NCI-H1436 (cell line): ENCODE results near the gene PPP2R5E.

Source experiments
- DNase-seq: peaks from one replicate; lab custom pipeline; 2025; lab: John Stamatoyannopoulos, UW

The PPP2R5E gene

DNA sequence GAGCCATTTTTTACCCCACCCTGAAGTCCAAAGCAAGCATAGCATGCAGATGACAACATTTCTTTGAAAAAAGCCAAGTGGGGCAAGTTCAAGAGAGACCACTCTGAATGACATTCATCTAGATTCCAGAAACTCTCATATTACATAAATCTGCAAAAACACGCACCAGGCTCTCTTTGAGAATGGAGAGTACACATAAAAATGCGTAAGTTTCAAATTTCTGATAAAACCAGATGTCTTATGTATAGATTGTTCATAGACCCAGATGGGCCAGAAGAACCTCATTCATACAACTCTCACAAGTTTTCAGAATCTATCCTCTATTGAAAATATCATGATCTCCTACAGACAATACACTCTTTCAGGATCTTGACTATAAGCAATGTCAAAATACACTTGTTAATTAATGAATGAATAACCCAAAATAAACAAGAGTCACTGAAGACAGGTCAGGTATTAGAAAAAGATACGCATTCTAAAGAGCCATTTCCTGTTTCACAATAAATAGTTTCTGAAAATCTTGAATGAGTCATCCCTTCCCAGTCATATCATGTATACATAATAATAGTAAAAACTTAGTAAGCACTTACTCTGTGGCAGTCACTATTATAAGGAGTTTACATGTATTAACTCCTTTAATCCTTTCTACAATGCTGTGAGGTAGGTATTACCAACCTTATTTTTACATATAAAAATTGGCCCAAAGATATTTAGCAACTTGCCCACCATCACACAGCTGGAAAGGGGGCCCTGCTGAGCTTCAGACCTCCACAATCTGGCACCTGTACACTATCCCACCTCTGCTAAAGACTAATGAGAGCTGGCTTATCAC lies 72.0 kb downstream of the PPP2R5E start:
- DNase-seq, result no peak

DNA sequence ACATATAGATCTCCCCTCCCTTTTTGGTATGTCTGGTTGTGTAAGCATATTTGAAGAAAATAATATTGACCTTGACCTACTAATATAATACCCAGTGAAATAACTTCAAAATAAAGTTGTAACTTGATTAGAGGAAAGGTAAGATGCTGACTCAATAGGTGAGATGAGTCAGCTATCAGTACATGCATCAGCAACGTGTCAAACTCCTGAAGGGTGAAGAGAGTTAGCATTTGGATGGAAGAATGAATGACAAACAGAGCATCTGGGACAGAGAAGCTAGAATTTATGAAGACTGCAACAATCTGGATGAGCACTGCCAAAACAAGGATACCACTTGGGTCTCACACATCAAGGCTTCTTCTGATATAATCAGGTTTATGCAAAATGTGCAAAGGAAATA lies 74.9 kb downstream of the PPP2R5E start:
- DNase-seq, result no peak

DNA sequence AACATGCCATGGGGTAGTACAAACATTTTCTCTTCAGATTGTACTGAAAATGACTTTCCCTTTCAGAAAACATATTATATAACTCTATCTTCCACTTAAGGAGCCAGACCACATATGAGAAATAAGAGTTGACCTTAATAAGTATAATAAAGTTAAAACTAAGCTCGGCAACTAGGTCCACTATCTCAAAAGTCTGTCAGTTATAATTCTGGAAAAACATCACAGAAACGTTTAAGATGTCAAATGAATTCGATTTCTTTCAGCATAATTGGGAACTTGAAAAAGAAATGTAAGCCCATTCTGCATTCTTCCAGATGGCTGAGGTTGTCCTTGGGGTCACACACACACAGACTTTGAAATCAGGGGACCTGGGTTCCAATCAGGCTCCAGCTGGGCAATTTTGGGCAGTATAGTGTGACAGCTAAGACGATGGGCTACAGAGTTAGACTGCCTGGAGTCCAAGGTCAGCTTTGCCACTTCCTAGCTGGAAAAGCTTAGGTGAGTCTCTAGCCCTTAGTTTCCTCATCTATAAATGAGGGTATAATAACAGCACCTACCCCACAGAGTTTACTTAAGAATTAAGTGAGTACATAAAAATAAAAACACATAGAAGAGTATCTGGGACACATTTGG lies 75.6 kb downstream of the PPP2R5E start:
- DNase-seq, result no peak

DNA sequence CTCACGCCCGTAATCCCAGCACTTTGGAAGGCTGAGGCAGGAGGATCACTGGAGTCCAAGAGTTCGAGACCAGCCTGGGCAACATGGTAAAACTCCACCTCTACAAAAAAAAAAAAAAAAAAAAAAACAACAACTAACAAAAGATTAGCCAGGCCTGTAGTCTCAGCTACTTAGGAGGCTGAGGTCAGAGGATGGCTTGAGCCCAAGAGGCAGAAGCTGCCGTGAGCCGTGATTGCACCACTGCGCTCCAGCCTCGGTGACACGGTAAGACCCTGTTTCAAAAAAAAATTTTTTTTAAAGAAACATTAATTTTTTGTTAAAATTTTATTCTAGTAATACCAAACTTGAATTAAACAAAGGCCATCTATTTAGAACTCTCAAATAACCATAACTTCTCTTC lies 77.8 kb downstream of the PPP2R5E start:
- DNase-seq, result no peak

DNA sequence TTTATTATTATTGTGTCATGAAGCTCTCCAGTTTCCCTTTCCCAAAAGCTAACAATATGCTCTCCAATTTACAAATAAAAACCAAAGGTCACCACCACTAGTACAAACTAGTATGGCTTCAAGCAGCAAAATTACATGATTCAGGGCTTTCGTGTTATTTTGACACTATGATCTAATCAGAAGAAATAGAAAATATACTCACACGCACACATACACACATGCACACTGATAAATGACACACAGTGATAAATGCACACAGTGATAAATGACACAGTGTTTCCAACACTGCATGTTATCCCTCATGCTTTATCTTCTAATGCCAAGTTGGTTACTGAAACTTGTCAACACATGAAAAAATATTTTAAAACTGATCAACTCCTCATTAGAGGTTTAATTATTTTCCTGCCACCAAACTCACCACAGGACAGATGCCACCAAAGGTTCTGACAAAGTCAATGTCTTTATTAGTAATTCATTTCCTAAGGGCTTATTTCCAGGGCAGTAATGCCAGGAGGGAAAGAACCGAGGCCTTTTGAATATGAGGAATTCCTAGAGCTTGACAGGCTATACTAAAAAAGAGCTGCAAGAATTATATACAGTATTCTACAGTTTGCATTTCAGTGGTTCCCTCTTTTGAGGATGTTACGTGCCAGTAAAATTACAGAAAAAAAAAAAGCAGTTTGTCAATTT lies 82.4 kb downstream of the PPP2R5E start:
- no peak for DNase-seq

DNA sequence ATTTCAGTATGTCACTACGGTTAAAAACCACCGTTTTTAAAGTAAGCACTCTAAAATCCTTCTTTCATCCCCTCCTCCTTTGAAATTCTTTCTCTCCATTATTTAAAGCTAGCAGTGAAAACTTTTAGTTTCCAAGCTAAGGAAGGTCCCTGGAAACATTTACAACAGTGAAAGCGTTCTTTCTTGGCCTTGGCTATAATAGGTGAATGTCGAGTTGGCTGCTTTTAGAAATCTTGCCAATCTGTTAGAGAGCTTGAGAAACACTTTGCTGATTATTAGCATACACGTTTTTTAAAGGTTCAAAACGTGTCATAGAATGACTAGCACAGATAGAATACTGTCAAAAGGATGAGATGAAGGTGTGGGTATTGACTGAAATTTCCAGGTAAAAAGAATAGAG lies 83.4 kb downstream of the PPP2R5E start:
- no peak for DNase-seq

DNA sequence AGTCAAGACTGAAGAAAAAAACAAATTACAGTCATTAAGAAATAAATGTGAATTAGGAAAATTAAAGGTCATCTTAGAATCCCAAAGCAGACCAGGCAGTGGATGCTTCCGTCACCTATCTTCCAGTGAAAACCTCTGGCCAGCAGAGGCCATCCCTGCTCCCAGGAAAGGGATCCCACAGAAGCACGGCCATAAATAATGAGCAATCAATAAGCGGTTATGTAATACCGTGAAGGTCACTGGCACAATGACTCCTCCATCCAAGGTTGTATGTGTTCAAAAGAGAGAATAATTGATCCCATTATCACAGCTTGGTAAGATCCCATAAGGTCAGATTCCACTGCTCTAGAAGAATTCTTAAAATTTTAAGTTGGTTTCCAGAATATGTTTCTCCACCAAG lies 85.7 kb downstream of the PPP2R5E start:
- DNase-seq, result no peak

DNA sequence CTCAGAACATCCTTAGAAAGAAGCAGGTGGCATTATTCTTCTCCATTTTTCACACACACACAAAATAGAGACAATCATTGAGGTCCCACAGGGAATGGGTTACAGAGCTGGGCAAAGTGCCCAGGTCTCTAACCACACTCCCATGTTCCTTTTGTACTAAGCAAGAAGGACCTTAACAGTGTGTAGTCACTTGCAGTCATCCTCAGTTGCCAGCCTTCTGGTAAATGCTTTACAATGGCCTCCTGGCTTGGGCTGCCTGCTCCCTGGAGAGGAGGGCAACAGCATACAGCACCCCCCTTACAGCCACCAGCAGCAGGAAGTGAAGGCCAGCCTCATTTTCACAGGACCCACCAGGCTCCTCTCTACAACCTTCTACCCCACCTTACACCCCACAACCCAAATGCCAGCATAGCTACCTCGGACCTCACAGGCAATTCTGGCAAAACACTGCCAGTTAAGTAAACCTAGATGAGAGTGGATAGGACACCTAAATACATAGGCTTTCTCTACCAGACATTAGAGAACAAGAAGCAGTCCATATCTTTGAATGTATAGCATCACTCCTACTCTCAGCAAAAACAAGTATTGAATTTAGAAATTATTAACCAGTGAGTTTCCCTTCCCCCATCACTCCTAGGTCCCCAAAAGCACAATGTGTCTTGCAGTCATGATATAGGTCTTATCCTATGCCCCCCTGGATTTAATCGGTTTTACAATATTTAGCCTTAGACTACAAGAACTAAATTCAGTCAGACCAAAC lies 88.1 kb downstream of the PPP2R5E start:
- DNase-seq, result peak; percentile 86

DNA sequence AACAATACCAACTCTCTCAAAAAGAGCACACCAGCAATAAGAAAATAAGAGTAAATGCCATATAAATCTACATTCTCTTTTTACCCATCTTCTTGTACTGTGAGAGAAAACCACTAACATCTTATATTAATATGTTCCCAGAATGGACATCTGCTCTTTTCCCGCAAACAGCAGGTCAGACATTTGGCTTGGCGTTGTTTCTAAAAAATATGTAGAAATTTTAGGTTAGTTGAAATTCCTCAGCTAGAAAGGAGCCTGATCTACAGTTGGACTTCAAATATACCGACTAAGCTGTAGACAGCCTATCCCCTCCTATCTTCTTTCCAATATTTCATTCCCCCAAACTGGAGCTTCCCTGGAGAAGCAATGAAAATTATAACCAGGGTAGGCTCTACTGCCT lies 88.7 kb downstream of the PPP2R5E start:
- DNase-seq, result no peak

DNA sequence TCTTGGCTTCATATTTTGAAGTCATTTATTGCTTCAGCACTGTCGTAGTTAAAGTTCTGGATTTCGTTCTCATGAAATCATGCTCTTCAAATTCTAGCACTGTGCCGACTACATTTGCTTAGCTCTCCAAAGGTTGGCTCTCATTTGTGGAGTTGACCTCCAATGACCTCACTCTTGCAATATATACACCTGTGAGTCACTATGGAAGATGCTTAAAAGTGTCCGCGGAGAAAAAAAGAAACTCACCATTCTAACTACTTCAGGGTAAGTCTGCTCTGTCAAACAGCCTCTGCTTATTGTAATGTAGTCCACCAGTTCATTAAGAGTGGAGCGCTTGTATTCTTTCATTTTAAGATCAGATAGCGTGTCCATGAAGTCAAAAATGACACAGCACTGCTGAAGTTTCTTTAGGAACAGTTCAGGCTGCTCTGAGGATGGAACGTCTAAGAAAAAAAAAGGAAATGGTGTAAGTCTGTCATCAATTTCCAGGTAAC lies 89.7 kb downstream of the PPP2R5E start:
- no peak for DNase-seq

DNA sequence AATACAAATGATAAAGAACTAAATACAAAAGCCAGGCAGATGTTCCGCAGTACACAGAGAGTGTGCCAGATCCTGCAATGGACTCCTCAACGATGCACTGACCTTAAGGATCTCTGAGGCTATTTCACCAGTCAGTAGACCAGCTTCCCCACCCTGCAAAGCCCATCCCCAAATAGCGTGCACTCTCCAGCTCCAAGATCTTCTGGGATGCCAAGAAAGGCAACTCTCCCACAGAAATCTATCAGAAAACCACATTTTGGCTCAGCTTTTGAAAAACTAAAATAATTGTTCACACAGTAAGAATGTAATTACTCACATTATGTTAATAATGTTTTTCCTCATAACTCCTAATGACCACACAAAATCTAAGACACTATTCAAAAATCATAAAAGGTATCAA lies 90.4 kb downstream of the PPP2R5E start:
- no peak for DNase-seq

DNA sequence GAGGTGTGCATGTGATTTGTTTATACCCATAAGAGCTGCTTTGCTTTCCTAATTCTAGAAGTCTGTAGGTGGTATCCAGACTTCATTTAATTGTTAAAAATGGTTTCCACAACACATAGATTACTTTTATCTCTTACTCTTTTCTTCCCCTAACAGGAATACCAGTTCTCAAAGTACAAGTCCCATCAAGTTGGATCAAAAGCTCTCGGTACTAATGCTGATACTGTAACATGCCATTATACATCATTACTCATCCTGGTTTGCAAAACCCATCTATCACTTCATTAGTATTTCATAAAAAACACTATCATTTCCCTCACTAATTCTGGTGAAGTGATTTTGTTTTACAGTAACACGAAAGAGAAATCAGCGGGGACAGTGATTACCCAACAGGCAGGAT lies 94.3 kb downstream of the PPP2R5E start:
- no peak for DNase-seq

DNA sequence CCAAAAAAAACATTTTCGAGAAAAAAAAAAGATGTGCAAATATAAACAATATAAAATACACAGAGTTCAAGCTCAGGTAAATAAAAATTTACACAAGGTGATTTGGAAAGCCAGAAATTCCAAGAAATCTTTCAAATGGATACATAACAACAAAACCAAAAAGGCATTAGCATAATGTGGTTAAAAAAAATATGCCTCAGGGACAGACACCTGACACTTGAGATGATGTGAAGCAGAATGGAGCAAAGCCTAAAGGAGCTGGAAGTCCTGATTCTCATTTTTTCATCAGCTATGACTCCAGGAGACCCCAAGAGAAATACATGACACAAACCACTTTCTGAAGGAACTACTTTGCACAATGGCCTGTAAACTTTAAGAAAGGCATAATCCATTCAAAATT lies 98.6 kb downstream of the PPP2R5E start:
- no peak for DNase-seq

DNA sequence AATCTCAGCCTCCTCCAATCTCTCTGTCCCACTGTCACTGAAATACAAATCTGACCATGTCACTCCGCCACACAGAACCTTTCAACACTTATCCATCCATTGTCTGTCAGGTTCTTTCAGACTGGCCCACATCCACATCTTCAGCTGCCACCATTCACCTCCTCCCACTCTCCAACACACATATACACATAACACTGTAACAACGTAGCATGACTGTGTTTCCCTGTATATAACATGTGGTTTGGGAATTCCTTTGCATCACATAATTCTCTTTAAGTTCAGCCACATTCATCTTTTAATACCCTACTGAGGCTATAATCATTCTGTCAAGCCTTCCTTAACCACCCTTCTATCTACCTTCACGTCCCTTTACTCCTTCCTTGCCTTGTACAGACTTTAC lies 99.2 kb downstream of the PPP2R5E start:
- DNase-seq, result no peak

DNA sequence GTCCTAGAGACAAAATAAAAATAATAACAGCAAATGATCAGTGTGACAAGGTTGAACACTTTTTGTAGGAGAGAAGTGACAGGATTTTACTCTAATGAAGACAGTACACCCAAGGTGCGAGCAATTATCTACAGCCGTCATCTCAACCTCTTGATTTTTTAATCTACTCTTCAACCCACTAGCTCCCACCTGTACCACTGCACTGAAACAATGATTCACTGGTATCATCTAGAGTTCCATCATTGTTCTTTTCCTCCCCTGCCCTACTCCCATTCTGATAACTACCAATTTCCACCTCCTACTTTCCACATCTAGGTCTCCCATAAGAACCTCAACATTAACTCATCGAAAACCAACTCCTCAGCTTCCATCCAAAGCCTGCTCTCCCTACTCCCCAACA lies 99.8 kb downstream of the PPP2R5E start:
- no peak for DNase-seq

DNA sequence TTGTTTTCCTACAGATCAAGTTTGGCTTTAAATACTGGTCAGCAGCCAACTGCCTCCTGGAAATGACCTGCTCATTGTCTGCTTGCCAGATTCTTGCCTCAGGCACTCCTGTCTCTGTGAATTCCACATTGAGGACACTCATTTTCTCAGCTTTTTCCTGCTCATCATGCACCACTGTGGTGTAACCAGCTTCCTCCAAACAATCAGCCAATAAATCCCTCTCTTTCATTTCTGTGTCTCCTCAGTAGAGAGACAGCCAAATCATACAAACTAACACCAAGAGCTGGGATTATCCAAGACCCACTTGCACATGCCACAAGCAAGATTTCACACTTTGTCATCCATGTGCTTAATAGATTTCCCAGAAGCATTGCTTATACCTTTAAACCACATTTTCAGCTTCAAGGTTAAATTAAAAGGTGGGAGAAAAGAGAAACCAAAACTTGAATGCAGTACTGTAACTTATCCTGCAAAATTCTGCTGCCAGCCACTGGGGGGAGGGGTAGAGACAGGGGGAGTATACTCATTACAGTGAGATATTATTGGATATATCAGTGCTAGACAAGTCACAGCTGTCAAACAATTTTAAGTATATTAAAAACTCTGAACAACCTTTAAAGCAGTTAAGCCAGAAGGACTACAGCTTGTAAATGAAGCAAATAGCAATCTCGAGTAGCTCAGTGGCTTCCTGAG lies 105.0 kb downstream of the PPP2R5E start:
- DNase-seq, result no peak

DNA sequence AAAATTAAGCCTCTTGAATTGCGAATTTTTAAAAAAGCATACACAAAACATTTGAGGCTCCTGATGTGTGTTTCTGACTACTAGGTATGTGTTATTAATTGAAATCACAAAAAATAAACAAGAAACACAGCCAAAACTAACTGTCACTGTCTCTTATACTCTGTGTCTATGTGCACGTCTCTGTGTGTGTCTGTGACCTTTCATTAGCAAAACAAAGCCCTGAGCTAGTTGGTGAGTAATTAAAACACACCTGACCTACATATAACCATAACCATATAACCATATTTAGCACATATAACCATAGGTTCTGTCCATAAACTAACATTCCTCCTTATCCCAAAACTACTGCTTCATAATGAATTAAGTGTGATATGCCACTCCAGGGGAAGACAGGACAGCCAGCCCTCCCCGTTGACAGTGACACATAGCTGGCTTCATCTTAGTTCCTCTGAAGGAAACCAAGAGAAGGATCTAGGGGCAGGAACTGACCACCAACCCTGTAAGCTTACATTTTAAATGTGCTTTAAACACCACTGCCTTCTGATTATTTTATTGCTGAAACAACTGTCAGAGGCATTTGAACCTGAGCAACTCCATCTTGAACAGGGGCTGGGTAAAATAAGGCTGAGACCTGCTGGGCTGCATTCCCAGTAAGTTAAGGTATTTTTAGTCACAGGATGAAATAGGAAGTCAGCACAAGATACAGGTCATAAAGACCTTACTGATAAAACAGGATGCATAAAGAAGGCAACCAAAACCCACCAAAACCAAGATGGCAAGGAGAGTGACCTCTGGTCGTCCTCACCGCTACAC lies 106.7 kb downstream of the PPP2R5E start:
- DNase-seq, result no peak

DNA sequence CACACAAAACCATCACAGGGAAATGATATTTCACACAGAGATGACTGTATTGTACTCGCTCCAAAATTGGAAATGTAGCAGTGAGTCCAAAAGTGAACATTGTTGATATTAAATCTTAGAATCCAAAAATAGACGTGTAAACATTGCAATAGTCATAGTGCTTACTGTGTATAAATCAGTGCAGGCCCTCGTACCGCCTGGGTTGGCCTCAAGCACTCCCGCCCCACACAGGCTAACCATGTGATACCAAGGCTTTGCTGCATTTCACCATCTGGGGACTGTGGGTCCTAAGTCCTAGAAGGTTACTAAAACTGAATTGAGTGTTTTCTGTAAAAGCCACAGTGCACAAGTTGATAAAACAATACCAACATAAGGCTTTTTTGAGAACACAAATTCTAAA lies 107.3 kb downstream of the PPP2R5E start:
- no peak for DNase-seq

DNA sequence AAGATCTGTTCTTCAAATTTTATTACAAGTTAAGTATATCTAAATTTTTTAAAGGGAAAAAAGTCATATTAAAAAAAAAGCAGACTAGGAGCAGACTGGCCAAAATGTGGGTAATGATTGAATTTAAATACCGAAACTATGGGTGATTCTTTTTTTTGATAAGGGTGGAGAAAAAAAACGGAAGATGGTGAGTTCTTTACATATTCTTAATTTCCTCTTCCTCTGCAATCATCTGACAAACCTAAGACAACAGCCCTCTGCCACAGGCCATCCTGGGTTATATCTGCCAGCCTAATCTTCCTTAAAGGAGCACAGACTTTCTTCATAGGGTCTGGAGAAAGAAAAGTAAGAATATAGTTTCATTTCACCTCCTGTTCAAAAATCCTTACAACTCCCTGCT lies 108.0 kb downstream of the PPP2R5E start:
- no peak for DNase-seq

DNA sequence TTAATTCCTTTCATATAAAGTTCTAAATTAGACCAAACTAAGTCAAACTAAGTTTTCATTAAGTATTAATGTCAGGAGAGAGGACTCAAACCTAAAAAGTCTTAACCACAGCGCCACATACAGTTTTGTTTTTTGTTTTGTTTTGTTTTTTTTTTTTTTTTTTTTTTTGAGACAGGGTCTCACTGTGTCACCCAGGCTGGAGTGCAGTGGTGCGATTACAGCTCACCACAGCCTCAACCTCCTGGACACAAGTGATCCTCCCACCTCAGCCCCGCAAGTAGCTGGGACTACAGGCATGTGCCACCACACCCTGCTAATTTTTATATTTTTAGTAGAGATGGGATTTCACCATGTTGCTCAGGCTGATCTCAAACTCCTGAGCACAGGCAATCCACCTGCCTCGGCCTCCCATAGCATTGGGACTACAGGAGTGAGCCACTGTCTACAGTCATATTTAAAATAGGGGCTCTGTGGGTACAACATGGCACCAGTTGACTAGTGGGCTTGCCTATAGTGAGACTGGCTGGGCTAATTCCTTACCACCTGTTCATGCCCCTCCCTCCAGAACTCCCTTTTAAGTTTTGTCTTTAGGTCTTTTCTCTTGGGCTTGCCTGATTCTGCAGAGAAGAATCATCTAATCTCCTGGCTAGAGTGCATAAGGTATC lies 110.2 kb downstream of the PPP2R5E start:
- DNase-seq, result no peak
